Muscle of back (tissue), 11 donors: ENCODE results near the gene TRAM2. TPM values are rescaled to one million over a fixed set of nuclear protein-coding genes. Genes with fewer than 3 reads are reported as not detected.

ENCODE experiments used
- DNase-seq, 3 donors: peaks; one replicate each; pipeline versions ENCODE4 v3.0.0 to v3.0.0-alpha.2; 2013
- polyA plus RNA-seq, 10 donors: library from polyadenylated mRNA; unstranded; fragments of 120-200 nt; gene quantifications; one replicate each; pipeline ENCODE4 v1.2.1, GENCODE V29; 2013; ENCODE audit not compliant: insufficient read length in 10 of 10

TRAM2 gene
- polyA plus RNA-seq, 10 donors, result 20.1 to 28.0 (median 23.0) TPM

DNA sequence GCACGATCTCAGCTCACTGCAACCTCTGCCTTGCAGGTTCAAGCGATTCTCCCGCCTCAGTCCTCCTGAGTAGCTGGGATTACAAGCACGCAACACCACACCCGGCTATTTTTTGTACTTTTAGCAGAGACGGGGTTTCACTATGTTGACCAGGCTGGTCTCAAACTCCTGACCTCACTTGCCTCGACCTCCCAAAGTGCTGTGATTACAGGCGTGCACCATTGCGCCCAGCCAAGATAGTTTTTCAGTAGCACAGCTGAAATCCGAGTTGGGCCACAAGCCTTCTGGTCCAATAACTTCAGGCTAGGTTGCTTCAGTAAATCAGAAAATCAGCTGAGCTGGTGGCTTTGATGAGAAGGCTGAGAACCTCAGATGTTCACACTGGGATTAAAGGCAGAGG lies 65.7 kb downstream of the TRAM2 start:
- DNase-seq, result no peak

DNA sequence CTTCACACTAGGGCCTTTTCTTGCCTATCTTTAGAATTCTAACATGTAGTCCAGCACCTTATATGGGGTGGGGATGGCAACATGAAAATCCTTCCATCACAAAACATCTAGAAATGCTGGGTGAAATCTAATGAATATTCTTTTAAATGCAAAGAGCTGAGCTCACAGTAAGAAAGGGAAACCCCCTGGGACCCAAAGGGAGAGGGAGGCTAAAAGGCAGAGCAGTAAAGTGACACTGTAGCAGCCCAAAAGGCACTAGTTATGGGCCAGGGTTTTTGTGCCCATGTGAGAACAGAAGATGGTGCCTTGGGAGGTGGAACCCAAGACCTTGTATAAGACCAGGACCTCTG lies 66.7 kb downstream of the TRAM2 start:
- no peak for DNase-seq

GRCh38 chr6:52509281-52510212 lies 67.3 kb downstream of the TRAM2 start:
- no peak for DNase-seq

DNA sequence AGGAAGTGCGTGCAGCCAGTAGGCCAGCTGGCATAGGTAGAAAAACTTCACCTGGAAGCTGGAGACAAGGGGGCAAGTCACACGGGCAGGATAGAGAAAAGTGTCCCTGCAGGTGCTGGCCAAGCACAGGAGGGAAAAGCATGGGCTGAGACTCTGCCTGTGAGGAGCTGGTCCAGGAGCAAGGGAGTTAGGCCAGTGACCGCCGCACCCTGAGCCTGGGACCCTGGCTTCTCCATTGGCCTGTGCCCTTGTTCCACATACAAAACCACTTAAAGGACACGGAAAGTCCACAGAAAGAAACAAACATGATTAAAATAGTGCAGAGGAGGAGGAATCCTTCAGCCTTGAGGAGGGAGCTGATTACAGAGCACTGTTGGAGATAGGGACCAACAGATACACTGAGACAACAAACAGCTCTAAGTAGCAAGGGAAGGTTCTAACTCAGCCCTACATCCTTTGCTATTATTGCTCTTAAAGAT lies 68.6 kb downstream of the TRAM2 start:
- DNase-seq, result no peak

GRCh38 chr6:52507557-52508260 lies 69.2 kb downstream of the TRAM2 start:
- DNase-seq, result peak in 1 of 3 donors; percentile 56

DNA sequence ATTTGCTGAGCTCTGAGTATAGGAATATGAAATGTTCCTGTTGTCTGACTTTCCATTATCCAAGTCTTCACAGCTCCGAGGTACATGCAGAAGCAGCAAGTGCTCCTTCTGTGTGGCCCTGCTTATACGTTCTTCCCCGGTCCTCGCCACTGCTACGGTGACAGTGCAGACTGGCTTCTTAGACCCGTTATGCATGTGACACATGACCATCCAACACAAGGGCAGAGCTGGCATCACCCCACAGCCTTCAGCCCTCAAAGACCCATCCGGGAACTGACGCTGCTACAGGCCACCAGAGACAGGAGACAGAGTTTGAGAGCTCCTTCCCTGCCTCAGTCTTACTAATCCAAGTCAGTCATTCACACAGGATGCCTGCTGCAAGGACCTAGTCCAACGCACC lies 70.4 kb downstream of the TRAM2 start:
- DNase-seq, result no peak

DNA sequence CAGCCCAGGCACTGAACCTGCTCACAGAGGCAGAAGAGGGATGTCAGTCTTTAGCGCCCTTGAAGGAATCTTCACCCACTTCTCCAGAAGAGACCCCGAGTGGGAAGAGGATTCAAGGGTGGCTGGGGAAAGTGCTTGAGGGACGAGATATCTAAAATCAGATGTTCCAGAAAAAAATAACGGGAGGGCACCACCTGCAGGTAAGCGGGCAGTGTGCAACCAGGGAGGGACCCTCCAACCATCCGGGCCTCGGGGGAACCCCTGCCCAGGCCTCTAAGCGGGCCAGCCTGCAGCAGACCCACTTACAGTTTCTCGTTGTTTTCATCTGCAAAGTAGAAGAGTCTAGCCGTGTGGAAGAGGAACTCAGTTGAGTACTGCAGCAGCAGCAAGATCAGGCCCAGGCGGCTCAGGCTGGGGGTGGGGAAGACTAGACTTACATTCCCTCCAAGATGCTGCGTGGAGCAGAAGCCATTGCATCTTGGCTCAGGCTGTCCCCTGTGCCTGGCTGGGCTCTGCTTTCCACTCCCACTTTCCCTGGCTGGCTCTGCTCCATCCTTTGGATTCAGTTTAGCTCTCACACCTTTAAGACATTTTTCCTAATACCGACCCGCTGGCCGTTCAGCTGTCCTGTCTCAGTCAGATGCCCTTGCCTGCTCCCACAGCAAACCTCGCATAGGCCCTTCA lies 71.0 kb downstream of the TRAM2 start:
- DNase-seq, result peak in 2 of 3 donors; percentile 60 to 70

DNA sequence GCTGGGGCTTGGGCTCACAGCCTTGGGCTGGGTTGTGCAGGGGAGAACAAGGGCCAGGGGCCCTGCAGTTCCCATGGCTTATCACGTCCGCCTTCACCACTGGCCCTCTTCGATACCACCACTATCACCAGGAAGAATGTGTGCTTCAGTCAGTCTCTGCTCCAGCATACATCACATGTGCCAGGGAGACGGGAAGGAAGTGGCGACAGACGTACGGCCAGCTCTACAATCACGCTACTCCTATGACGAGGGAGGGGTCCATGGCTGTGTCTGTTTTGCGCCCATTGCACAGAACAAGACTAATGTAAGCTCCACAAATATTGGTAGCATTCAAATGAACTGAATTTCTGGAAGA lies 72.1 kb downstream of the TRAM2 start:
- DNase-seq, result no peak

GRCh38 chr6:52503851-52504781 lies 72.7 kb downstream of the TRAM2 start:
- DNase-seq, result peak; percentile 52 to 75 (median 57)

GRCh38 chr6:52503323-52503747 lies 73.5 kb downstream of the TRAM2 start:
- no peak for DNase-seq

DNA sequence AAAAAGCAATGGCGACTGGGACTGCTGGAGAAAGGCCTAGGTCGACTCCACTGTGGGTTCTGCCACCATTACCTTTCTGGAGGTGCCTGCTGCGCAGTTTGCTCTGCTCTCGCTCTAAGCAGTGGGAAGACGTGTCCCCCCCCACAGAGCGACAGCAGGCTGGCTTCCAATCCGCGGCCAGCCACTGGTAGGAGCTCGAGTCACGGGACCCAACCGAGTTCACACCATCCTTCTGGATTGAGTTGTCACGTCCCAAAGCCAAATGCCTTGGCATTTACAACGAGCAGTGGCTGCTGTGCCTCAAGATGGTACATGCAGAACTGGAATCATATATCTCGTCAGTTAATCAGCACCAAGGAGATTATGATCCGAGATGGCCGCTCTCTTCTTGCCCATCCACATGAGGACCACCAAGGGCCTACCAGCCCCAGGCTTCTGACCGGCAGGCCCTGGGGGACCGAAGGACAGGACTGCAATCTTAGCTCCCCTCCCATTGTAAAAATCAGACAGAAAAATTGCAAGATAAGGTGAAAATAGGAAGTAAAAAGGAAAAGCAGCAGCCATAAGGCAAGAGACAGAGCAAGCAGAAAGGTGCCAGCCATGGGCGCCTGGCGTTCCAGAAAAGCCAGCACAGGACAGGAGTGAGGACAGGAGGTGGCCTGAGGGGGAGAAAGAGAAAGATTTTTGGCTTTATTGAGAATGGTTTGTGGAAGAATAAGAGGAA lies 74.4 kb downstream of the TRAM2 start:
- no peak for DNase-seq

DNA sequence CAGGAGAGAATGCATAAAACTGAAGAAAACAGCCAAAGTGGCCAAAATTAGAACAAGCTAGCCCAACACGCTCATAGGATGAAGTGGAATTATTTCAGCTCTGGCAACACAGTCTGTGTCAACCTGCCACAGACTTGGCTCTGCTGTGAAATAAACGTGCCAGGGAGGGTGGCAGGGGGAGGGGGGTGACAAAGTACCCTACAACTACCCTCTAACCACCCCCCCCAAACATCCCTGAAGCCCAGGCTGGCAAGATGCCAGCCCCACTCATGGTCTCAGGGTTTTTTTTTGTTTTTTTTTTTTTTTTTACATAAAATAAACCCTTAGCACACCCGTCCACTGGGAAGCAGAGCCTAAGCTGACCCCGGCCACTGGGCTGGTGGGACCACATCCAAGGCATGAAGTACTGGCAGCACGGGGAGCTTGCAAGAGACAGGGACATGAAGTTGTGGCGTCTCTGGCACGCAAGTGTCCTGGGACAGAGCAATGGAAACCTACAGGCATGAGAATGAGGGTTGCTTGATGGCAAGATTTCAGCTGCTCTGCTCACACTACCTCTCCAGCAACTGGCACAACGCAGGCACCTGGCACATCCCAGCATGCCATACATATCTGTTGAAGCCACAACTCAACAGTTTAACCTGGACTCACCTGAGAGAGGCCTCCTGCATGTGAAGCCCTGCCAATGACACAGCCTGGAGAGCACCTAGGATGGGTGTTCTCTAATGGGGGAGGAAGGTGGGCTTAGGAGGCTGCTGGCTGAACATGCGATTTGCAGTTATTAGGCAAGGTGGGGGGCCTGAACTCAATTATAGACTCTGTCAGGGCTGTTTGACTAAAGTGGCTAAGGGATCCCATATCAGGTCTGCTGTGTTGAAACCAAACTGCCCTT lies 76.4 kb downstream of the TRAM2 start:
- no peak for DNase-seq

GRCh38 chr6:52499681-52500236 lies 77.1 kb downstream of the TRAM2 start:
- DNase-seq, result no peak

DNA sequence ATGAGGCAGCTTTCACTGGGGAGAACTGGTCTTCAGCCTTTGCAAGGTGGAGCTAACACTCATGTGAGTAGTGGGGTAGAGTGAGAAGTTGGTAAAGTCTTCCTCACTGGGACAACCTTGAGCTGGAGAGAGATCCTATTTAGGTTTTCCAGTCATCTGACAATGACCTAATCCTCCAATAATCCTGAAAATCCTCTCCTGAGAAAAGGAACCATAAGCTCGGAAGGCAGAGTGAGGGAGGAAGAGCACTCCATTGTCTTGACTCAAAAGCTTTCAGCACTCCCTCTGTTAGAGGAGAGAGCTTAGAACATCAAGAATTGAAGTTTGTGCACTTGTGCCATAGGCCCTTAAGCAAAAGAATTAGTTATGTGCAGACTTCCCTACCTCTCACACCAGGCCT lies 77.8 kb downstream of the TRAM2 start:
- no peak for DNase-seq

DNA sequence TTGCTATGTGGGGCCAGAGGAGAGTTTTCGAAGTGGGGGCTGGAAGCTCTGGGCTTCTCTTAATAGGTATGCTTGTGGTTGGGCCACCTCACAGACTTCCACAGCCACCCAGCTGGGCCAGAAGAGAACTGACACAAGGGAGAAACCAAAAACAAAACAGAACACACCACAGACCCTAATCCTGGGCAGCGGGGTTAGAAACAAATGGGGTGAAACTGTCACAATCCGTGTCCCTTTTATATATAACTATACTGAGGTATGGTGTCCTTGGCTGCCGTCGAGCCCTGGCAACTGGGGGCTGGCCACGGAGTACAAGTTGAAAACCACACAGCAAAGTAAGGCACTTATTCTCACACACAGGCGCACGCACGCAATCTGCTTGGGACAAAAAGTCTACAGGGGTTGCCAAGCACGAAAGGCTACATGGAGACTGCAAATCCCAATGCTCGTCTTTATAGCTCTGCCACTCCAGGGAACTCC lies 78.3 kb downstream of the TRAM2 start:
- DNase-seq, result no peak

- peak in 2 of 3 donors; percentile 60 to 63 for DNase-seq
These were observed 79.0 kb downstream of the TRAM2 start for GRCh38 chr6:52497652-52498408.

DNA sequence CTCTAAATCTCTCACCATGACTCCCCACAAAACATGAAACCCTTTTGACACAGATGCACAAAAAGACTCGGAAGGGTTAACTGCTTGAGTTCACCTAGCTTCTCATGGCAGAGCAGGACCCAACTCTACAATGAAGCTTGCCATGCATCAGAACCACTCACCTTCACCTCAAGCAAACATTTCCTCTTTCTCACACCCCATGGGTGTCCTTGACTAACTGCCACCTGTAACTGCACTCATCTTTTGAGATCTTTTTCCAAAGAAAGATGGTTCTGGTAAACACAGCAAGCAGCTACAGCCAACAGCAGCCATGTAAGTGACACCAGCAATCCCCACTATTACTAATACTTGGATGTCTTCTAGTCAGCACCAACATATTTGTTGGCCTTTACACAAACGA lies 80.2 kb downstream of the TRAM2 start:
- DNase-seq, result no peak

- no peak for DNase-seq
These were observed 80.9 kb downstream of the TRAM2 start for GRCh38 chr6:52495922-52496321.
